Urinary bladder (tissue), 4 donors: ENCODE measurements around the gene ELMO2. TPM values are rescaled to one million over a fixed set of nuclear protein-coding genes. Genes with fewer than 3 reads are reported as not detected.

ENCODE experiments used
- DNase-seq: peaks from one replicate; pipeline ENCODE4 v3.0.0-alpha.2; 2015; ENCODE audit errors: extremely low spot score
- H3K27ac ChIP-seq: one replicate; pipeline ENCODE4 v1.5.1; 2013; ENCODE audit warnings: low read depth, mild to moderate bottlenecking, moderate library complexity
- H3K36me3 ChIP-seq: one replicate; pipeline ENCODE4 v1.6.1; 2013; ENCODE audit warnings: mild to moderate bottlenecking, moderate library complexity; ENCODE audit not compliant: insufficient read depth
- H3K4me1 ChIP-seq: one replicate; pipeline ENCODE4 v1.6.1; 2013; ENCODE audit warnings: mild to moderate bottlenecking, moderate library complexity; ENCODE audit not compliant: insufficient read depth
- H3K4me3 ChIP-seq: one replicate; pipeline ENCODE4 v1.5.1; 2013; ENCODE audit warnings: low read depth, low read length
- WGBS: extraction: QIAGEN DNeasy Blood & Tissue Kit; methylation state at CpG from one replicate; pipeline ENCODE4 v1.1.7; 2013; 5-methylcytosine and 5-hydroxymethylcytosine counted together
- polyA plus RNA-seq: library from polyadenylated mRNA; stranded (reverse); fragments of 200-250 nt; gene quantifications from one replicate; pipeline ENCODE4 v1.2.3, GENCODE V29; 2013
- total RNA-seq: library from RNA; depleted of rRNA; stranded (reverse); fragments of >200 nt; gene quantifications from one replicate; pipeline ENCODE4 v1.2.3, GENCODE V29; 2014
- donor health status: healthy with polysubstance abuse.
- donor health status: healthy.

Gene ELMO2
- total and polyA plus RNA-seq, 2 donors = 31.2 to 41.6 TPM

GRCh38 chr20:46371656-46372055 lies 34.8 kb downstream of the ELMO2 start:
- 94% methylated on average over 10 of the region's 10 CpGs for WGBS
- peaks cover 13% of the 10 kb centered on the region for H3K36me3 ChIP-seq

DNA sequence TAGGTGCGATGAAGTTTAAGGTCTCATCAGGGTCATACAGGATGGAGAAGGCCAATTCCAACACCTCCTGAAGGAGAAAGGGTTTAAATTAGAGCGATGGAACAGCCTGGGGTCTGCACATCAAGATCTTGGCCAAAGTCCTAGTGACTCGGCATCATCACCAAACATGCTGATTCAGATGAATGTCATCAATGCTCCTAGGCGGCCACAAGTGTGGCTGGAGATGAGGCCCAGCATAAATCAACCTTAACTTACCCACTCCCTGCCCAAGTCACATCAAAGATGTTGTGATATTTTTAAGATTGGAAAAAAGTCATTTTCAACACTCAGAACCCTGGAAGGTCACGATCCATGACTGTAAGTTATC lies 37.5 kb downstream of the ELMO2 start:
- Histone ChIP-seq H3K36me3 (peaks cover 10% of the 10 kb centered on the region), H3K4me1 (no peaks in the 10 kb centered on the region), H3K4me3 (no peak overlapping the region), H3K27ac (no peak overlapping the region)
- 89% methylated on average over 5 of the region's 5 CpGs for WGBS
- DNase-seq = no peak

More at GRCh38 chr20:46371656-46372055, 34.8 kb downstream of the ELMO2 start:
- no peak overlapping the region for H3K27ac ChIP-seq
- H3K4me1 ChIP-seq = no peaks in the 10 kb centered on the region
- no peak overlapping the region for H3K4me3 ChIP-seq
- no peak for DNase-seq

- no peak overlapping the region for H3K27ac ChIP-seq
- DNase-seq = no peak
- WGBS = 92% methylated on average over 6 of the region's 6 CpGs
- H3K36me3 ChIP-seq = peaks cover 8% of the 10 kb centered on the region
- H3K4me3 ChIP-seq = no peak overlapping the region
- H3K4me1 ChIP-seq = no peaks in the 10 kb centered on the region
Observed at GRCh38 chr20:46367967-46368901, 38.2 kb downstream of the ELMO2 start.

- Histone ChIP-seq H3K27ac (no peak overlapping the region), H3K4me1 (no peaks in the 10 kb centered on the region), H3K4me3 (no peak overlapping the region), H3K36me3 (peaks cover 3% of the 10 kb centered on the region)
- 76% methylated on average over 5 of the region's 5 CpGs for WGBS
- DNase-seq = no peak
Observed at GRCh38 chr20:46367234-46367633, 39.2 kb downstream of the ELMO2 start.

GRCh38 chr20:46366826-46367225 lies 39.6 kb downstream of the ELMO2 start:
- no peak for DNase-seq
- Histone ChIP-seq H3K36me3 (peaks cover 3% of the 10 kb centered on the region), H3K27ac (no peak overlapping the region), H3K4me3 (no peak overlapping the region), H3K4me1 (no peaks in the 10 kb centered on the region)
- 88% methylated on average over 5 of the region's 5 CpGs for WGBS

- H3K4me3 ChIP-seq = no peak overlapping the region
Observed at GRCh38 chr20:46365487-46366220, 40.8 kb downstream of the ELMO2 start.

DNA sequence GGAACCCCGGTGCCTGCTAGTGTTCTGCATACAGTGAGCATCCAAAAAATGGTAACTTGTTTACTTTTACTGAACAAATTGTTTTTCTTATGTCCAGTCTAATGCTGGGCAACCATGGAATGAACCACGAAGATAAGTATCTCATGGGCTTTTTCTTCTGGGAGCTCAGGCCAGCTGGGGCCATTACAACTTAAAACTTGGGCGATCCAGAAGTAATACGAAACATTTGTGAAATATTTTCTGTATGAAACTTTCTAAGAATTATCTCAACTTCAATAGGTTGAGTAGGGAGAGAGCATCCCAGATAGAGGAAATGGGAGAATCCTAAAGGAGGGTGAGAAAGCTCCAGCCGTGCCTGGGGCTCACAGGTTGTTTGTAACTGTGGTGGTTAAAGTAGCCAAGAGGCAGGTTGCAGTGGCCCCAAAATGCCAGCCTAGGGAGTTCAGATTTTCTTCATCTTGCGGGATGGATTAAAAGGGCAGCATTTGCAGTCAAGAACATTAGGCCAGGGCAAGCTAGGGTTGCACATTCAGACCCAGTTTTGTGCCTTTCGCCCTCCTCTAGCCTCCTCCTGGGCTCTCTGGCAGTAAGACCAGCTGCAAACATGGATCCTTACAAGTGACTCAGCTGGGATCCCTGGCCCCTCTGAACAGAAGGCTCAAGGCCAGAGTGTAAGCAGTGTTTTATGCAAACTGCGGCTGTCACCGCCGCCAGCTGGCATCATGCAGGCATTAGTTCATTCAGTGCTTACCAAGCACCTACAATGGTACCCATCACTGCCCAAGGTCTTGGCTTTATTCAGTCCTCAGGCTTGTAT lies 41.5 kb downstream of the ELMO2 start:
- no peak for DNase-seq
- H3K4me3 ChIP-seq = peak overlapping the region; percentile 95
- H3K4me1 ChIP-seq = no peaks in the 10 kb centered on the region
- H3K27ac ChIP-seq = peak overlapping the region; percentile 69
- WGBS = 53% methylated on average over 10 of the region's 10 CpGs
- peaks cover 3% of the 10 kb centered on the region for H3K36me3 ChIP-seq

More at GRCh38 chr20:46365487-46366220, 40.8 kb downstream of the ELMO2 start:
- H3K4me1 ChIP-seq = no peaks in the 10 kb centered on the region
- WGBS = 91% methylated on average over 5 of the region's 5 CpGs
- DNase-seq = no peak
- H3K27ac ChIP-seq = no peak overlapping the region
- H3K36me3 ChIP-seq = peaks cover 3% of the 10 kb centered on the region

- Histone ChIP-seq H3K4me3 (peak overlapping the region; percentile 95), H3K36me3 (peaks cover 3% of the 10 kb centered on the region), H3K4me1 (no peaks in the 10 kb centered on the region), H3K27ac (peak overlapping the region; percentile 97)
- WGBS = under 1% methylated on average over 64 of the region's 64 CpGs
- DNase-seq = peak; percentile 84
Observed at GRCh38 chr20:46363874-46364669, 42.3 kb downstream of the ELMO2 start.

- peaks cover 3% of the 10 kb centered on the region for H3K36me3 ChIP-seq
- 69% methylated on average over 14 of the region's 14 CpGs for WGBS
- no peaks in the 10 kb centered on the region for H3K4me1 ChIP-seq
- DNase-seq = no peak
- peak overlapping the region; percentile 25 for H3K27ac ChIP-seq
- peak overlapping the region; percentile 95 for H3K4me3 ChIP-seq
Observed at GRCh38 chr20:46362921-46363867, 43.2 kb downstream of the ELMO2 start.

DNA sequence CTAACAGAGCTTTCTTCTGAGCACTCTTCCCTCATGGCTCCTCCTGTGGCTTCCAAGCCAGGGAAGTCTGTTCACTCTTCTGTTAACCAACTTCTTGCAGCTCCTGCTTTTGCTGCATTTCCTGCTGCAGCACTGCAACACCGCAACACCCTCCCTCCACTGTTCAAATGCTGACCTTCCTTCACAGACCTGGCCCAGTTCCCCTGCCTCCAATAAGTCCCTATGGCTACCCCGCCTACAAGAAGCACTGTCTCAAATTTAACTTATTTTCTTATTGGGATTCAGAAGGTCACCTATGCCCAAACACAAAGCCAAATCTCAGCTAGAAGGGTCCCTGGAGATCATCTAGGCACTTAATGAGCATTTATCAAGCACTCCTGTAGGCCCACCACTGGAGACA lies 44.6 kb downstream of the ELMO2 start:
- no peak for DNase-seq
- Histone ChIP-seq H3K4me1 (no peaks in the 10 kb centered on the region), H3K4me3 (no peak overlapping the region), H3K27ac (no peak overlapping the region), H3K36me3 (no peaks in the 10 kb centered on the region)
- WGBS = 90% methylated on average over 2 of the region's 2 CpGs

- Histone ChIP-seq H3K36me3 (no peaks in the 10 kb centered on the region), H3K4me3 (no peak overlapping the region), H3K4me1 (no peaks in the 10 kb centered on the region), H3K27ac (no peak overlapping the region)
- WGBS = 73% methylated on average over 5 of the region's 5 CpGs
- DNase-seq = no peak
Observed at GRCh38 chr20:46361381-46361780, 45.0 kb downstream of the ELMO2 start.

DNA sequence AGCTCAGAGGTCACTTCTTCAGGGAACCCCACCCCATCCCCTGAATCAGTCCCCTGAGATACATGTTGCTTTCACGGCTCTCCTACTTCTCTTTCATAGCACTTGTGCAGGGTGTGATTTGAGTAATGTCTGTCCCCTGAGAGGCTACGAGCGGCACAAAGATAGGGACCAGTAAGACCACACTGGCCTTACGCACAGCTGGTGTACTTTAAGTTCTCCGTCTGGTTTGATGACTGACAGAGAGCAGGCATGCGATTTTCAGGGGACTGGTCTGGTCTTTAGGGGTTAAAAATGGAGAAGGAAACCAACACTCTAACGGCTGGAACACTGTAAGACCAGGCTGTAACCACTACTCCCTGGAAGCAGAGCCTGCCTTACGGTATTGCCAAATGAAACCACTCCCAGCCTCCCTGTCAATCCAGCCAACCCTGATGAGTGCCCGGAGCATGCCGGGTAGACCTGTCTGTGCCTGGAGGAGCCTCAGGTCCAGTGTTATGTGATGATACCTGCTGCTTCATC lies 47.1 kb downstream of the ELMO2 start:
- H3K27ac ChIP-seq = no peak overlapping the region
- H3K4me3 ChIP-seq = no peak overlapping the region
- DNase-seq = no peak
- H3K36me3 ChIP-seq = no peaks in the 10 kb centered on the region
- no peaks in the 10 kb centered on the region for H3K4me1 ChIP-seq
- 63% methylated on average over 10 of the region's 10 CpGs for WGBS
